ENCODE data around the gene SNX30. TPM values are rescaled to one million over a fixed set of nuclear protein-coding genes. Genes with fewer than 3 reads are reported as not detected.

Gene SNX30
- total RNA-seq, 1 experiment from 2014 or later, result 6.9 TPM

- Histone ChIP-seq H3K27me3 (ENCODE audit: control insufficient read depth, insufficient read depth, low read length) (no peaks in the 10 kb centered on the region), H3K4me3 (ENCODE audit: low read depth in 2 of 2, low read length in 2 of 2) (no peak overlapping the region), H3K27ac (ENCODE audit: low read length) (no peak overlapping the region), H3K36me3 (ENCODE audit: control insufficient read depth, insufficient read depth, low read length) (no peaks in the 10 kb centered on the region), H3K4me1 (ENCODE audit: control insufficient read depth, insufficient read depth, low read length) (no peaks in the 10 kb centered on the region), H3K9me3 (ENCODE audit: control insufficient read depth, insufficient read depth, low read depth, low read length) (no peaks in the 10 kb centered on the region)
- no peak for TF ChIP-seq REST (IDR thresholded peaks at IDR 0.05; ENCODE audit: insufficient read depth in 1 of 2, low read depth in 2 of 2, low read length in 1 of 2)
- TF ChIP-seq SIN3A (IDR thresholded peaks at IDR 0.05; ENCODE audit: borderline replicate concordance, insufficient read depth, low read depth, low read length), result no peak
- TF ChIP-seq POLR2AphosphoS5 (IDR thresholded peaks at IDR 0.05; ENCODE audit: low read depth, low read length), result no peak
- no peak for TF ChIP-seq TCF7L2 (IDR thresholded peaks at IDR 0.05; ENCODE audit: low read depth, low read length)
- no peak for TF ChIP-seq CTCF (IDR thresholded peaks at IDR 0.05)
- ATAC-seq, result no peak
- DNase-seq (ENCODE audit: low read depth, low spot score), result no peak
- in situ Hi-C loops (cut with HindIII; ENCODE audit: low pct_unique_long_range_greater_than_20kb, low sequenced_read_pairs) (no loop called here), intact Hi-C loops (cut with micrococcal nuclease; ENCODE audit: unreplicated experiment) (no loop called here)
- ChIA-PET POLR2A (no interaction called here), CTCF (no interaction called here)
- no TSS peak for BruUV-seq (replicated peaks)
These were observed 142.4 kb downstream of the SNX30 start for GRCh38 chr9:112892981-112893380.

- no peak for ATAC-seq
These were observed 143.5 kb downstream of the SNX30 start for GRCh38 chr9:112894041-112894440.

More at GRCh38 chr9:112894041-112894440, 143.5 kb downstream of the SNX30 start:
- no peak for DNase-seq (ENCODE audit: low read depth, low spot score)
- intact Hi-C loops (cut with micrococcal nuclease; ENCODE audit: unreplicated experiment), result no loop called here
- H3K36me3 ChIP-seq (ENCODE audit: control insufficient read depth, insufficient read depth, low read length), result no peaks in the 10 kb centered on the region
- H3K4me1 ChIP-seq (ENCODE audit: control insufficient read depth, insufficient read depth, low read length), result no peaks in the 10 kb centered on the region
- ChIA-PET POLR2A (no interaction called here), CTCF (no interaction called here)
- TF ChIP-seq TCF7L2 (IDR thresholded peaks at IDR 0.05; ENCODE audit: low read depth, low read length), result no peak
- no peak for TF ChIP-seq REST (IDR thresholded peaks at IDR 0.05; ENCODE audit: insufficient read depth in 1 of 2, low read depth in 2 of 2, low read length in 1 of 2)
- no peak for TF ChIP-seq CTCF (IDR thresholded peaks at IDR 0.05)
- no peak for TF ChIP-seq POLR2AphosphoS5 (IDR thresholded peaks at IDR 0.05; ENCODE audit: low read depth, low read length)
- TF ChIP-seq SIN3A (IDR thresholded peaks at IDR 0.05; ENCODE audit: borderline replicate concordance, insufficient read depth, low read depth, low read length), result no peak
- no peaks in the 10 kb centered on the region for H3K9me3 ChIP-seq (ENCODE audit: control insufficient read depth, insufficient read depth, low read depth, low read length)
- peaks cover under 1% of the 10 kb centered on the region; the same call in 1 of the 2 replicates for H3K27me3 ChIP-seq (ENCODE audit: control insufficient read depth, insufficient read depth, low read length)
- no TSS peak for BruUV-seq (replicated peaks)
- no peak overlapping the region for H3K27ac ChIP-seq (ENCODE audit: low read length)
- in situ Hi-C loops (cut with HindIII; ENCODE audit: low pct_unique_long_range_greater_than_20kb, low sequenced_read_pairs), result no loop called here
- H3K4me3 ChIP-seq (ENCODE audit: low read depth in 2 of 2, low read length in 2 of 2), result no peak overlapping the region

Measured in Panc1 (cell line).